ENCODE results near the gene ANK3.

GRCh38 chr10:60314069-60314940, 75.4 kb downstream of the ANK3 start:
- TF ChIP-seq, protein P1, sequence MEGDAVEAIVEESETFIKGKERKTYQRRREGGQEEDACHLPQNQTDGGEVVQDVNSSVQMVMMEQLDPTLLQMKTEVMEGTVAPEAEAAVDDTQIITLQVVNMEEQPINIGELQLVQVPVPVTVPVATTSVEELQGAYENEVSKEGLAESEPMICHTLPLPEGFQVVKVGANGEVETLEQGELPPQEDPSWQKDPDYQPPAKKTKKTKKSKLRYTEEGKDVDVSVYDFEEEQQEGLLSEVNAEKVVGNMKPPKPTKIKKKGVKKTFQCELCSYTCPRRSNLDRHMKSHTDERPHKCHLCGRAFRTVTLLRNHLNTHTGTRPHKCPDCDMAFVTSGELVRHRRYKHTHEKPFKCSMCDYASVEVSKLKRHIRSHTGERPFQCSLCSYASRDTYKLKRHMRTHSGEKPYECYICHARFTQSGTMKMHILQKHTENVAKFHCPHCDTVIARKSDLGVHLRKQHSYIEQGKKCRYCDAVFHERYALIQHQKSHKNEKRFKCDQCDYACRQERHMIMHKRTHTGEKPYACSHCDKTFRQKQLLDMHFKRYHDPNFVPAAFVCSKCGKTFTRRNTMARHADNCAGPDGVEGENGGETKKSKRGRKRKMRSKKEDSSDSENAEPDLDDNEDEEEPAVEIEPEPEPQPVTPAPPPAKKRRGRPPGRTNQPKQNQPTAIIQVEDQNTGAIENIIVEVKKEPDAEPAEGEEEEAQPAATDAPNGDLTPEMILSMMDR (IDR thresholded peaks at IDR 0.05), result no peak
- TF ChIP-seq POLR2A (IDR thresholded peaks at IDR 0.05), result no peak

All from testis (tissue), 2 donors.